HG02798 (cell line): ENCODE measurements around the gene RNF169.

ENCODE experiments used
- ATAC-seq: cut with Tn5 transposase; IDR thresholded peaks from one replicate; pipeline ENCODE4 v1.9.1; 2021; ENCODE audit warnings: mild to moderate bottlenecking; ENCODE audit not compliant: unreplicated experiment, poor library complexity

The RNF169 gene

DNA sequence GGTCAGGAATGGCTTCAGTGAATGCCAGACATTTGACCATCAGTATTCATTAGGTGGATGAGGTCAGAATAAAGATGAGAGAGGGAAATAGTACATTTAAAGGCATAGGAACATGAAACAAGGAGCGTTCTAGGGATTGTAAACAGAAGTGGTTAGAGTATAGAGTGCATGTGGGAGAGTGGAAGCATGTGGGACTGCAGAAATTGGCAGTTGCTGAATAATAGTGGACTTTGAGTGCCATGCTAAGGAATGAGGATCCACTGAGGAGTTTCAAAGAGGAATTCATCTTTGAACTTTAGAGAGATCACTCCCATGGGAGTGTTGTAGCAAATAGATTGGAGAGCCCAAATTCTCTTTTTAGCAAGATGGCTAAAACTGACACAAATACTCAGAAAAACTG lies 7.9 kb downstream of the RNF169 start:
- ATAC-seq, result no peak

DNA sequence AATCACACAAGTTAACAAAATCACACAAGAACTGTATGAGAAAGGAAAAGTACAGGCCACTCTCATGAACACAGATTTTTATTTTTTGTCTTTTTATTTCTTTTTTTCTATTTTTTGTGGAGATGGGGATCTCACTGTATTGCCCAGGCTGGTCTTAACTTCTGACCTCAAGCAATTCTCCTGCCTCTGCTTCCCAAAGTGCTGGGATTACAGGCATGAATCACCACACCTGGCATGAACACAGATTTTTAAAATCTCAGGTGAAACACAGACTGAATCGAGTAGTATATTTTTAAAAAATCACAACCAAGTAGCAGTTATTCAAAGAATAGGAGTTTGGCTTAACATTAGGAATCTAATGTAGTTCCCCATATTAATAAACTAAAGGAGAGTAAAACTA lies 18.3 kb downstream of the RNF169 start:
- ATAC-seq, result no peak

DNA sequence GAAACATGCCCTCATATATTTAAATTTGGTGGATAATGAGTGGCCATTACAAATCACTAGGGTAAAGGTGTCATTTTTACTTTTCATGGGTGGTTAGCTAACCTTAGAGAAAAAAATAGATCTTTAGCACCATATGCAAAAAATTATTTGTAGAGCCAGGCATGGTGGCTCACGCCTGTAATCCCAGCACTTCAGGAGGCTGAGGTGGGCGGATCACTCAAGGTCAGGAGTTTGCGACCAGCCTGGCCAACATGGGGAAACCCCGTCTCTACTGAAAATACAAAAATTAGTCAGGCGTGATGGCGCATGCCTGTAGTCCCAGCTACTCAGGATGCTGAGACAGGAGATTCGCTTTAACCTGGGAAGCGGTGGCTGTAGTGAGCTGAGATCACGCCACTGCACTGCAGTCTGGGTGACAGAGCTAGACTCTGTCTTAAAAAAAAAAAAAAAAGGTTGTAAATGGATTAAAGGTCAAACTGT lies 19.6 kb downstream of the RNF169 start:
- peak; percentile 68 for ATAC-seq

DNA sequence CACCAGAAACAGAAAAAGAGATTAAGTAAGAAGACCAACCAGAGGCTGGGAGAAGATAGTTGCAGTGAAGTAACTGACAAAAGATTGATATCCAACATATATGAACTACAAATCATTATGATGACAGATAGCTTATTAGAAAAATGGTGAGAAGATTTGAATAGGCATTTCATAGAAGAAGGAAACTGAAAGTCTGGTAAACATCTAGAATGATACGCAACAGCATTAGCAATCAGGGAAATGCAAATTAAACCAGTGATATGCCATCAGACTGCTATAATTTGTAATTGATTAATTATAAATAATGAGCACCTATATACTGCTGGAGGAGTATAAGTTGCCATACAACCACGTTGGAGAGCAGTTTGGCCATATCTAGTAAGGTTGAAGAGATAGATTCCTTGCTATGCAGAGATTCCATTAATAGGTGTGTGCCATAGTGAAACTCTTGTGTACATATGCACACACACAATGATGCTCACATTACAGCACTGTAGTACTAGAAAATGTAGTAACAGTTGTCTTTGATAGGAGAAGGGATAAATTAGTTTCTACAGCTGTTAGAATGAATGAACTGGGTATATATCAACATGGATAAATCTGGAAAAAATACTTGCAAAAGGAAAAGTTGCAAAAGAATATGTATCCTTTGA lies 20.5 kb downstream of the RNF169 start:
- no peak for ATAC-seq

DNA sequence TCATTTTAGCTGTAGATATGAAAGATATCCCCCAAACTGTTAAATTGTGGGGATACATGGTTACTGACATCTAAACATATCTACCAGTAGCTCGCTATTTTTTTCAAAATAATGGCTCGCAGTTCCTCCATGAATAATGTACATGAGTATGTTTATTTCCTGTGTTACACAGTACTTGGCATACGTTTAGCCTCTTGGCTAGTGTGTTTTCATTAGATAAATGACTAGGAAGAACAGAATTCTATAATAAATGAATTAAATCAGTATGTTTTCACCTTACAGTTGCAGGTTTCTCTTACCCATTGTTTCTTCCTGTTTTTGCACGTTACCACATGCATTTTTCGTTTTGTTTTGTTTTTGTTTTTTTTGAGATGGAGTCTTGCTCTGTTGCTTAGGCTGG lies 21.8 kb downstream of the RNF169 start:
- ATAC-seq, result no peak

DNA sequence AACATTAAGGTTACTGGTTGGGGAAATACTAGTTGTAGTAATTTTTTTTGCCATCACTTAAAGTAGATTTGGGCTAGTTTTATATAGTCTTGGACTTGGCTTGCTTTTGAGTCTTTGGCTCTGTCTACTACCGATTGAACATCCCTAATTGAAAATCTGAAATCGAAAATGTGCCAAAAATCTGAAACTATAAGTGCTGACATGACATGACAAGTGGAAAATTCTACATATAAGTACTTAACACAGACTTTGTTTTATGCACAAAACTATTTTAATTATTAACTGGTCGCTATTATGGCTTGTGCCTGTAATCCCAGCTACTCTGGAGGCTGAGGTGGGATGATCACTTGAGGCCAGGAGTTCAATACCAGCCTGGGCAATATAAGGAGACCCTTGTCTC lies 22.5 kb downstream of the RNF169 start:
- ATAC-seq, result no peak

DNA sequence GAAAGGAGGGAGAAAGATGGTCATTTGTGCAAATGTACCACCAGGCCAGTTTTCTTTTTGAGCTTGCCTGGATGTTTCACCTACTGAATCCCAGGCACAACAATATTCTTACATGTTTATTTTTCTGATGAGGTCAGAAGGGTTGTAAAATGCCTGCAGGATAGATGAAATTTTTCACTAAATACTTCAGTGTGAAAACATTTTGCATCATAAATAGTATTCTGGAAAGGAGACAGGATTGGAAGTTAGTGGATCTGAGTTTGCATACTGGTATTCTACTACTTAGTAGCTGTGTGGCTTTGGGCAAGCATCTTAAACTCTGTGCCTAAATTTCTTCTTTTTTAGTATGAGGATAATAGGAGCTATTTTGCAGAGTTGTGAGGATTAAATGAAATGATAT lies 24.8 kb downstream of the RNF169 start:
- no peak for ATAC-seq

DNA sequence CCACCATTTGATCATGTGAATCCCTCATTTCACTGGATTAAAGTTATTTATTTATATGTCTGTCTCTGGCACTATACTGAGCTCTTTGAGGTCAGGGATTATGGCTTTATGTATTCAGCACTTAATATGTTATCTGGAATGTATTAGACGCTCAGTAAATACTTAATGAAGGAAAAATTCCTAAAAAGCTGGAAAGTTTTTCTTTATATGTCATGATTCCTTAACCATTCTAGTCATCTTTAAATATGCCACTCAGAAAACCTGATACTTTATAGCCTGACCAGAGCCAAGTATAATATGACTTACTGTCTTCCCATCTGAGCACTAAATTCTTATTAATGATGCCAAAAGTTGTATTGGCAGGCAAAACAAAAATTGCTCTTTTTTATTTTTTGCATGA lies 27.1 kb downstream of the RNF169 start:
- ATAC-seq, result no peak

DNA sequence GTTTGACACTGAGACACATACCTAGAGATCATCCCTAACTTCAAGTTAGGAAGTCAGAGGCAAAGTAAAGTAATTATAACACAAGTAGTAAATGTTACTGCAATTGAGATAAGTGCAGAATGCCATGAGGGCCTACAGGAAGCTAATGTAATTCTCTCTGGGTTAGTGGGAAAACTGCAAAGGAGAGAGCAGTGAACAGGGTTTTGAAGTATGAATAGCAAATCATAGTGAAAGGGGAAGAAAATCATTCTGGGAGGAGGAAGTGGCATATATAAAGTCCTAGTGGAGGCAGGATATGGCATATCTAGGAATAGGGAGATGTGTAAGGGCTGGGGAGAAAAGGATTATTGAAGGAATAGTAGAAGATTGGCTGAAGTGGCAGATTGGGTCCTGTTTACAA lies 27.9 kb downstream of the RNF169 start:
- no peak for ATAC-seq

DNA sequence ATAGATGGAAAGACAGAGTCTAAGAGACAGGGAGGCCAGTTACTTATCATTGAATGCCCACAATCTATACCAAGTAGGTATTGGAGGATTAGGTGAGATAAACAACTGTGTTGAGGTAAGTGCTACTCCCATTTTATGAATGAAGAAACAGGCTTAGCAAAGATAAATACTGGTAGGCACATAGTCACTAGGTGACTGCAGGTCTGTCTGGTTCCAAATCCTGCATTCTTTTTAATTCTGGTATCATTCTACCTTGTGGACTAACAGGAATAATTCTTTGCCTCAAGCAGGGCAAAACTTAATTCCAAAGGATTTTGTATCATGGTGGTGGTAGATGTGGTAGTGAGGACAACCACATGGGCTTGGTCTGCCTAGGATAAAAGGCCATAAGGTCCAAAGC lies 28.4 kb downstream of the RNF169 start:
- no peak for ATAC-seq

DNA sequence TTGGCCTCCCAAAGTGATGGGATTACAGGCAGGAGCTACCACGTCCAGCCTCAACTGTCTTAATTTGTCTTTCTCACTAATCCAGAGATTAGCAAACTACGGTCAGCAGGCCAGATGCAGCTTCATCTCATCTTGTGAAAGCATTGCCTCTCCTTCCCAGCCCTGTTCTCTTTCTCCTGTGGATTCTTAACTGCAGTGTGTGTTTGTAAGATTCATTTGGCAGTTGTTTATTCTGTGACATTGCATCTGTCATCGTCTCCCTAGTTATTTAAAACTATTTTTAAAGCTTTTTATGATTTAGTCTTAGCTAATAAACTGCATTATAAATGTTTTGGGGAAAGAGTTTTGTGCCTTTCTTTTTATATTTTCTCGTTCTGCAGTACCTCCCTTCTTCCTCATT lies 29.2 kb downstream of the RNF169 start:
- no peak for ATAC-seq

DNA sequence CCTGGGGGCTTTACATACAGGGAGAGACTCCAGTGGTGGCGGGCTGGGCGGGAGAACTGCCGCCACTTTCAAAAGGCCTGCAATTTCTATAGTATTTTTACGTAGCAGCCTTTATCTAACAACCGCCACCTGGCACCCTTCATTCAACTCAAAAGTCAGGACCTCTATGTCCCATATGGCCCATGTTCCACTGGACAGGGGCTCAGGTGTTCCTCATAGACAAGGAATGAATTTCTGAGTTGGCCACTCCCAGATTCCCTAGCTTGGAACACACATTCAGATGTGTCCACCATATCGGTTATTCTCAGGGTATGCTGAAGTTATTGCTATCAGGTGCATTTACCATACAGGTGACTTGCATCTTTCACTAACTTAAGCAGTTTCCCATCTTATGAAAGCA lies 29.9 kb downstream of the RNF169 start:
- no peak for ATAC-seq

DNA sequence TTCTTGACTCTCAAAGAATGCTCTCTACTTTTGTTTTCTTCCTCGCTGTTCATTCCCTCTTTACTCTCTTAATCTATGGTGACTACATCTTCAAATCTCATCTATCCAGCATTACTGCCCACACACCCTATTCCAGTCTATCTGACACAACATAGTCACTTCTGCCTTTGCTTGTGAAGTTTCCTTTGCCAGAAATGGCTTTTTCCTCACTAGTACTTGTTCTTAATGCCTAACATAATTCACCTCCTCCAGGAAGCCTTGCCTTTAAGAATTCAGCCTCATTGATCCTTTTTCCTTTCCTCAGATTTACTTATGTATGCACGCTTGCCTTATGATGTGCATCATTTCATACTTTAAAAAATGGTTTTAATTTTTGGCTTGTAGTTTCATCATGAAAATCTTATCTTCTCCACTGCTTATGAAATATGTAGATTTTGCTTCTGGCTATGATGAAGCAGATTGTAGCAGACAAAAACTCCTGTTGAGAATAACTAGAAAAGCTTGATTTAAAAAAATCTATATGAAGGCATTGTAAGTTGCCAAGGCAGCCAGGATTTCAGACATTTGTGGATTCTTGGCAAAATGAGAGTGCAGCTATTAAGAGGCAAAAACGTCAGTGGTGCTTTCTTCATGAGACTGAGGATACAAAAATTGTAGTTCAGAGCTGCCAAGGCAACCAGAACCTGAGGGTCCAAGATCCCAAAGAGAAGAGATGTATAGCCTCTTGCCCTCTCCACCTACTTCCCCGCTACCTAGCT lies 31.8 kb downstream of the RNF169 start:
- ATAC-seq, result no peak

DNA sequence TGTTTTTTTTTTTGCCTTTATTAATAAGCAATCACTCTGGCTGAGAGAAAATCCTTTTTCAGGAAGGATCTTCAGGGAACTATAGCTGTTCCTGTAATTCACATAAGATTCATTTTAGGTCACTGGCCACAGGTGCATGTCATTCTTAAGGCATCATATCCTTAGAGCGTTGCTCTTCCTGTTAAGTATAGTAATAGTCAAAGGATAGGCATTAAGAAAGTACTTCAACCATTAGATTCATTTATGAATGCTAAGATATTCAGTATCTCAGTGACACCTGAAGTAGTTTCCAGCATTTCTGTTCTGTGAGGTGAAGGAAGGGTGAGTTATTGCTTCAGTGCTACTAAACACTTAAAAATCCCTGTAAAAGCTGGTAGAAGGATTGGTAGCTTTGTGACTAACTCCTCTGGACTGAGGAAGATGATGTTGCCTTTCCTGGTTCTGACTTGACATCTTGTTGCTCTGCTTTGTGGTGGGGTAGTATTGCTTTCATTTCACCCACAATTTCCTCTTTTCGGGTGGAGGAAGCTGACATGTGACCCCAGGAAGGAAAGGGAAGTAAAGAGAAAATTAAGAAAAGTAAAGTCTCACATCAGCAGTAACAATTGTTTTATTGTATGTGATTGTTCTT lies 34.7 kb downstream of the RNF169 start:
- peak; percentile 73 for ATAC-seq

DNA sequence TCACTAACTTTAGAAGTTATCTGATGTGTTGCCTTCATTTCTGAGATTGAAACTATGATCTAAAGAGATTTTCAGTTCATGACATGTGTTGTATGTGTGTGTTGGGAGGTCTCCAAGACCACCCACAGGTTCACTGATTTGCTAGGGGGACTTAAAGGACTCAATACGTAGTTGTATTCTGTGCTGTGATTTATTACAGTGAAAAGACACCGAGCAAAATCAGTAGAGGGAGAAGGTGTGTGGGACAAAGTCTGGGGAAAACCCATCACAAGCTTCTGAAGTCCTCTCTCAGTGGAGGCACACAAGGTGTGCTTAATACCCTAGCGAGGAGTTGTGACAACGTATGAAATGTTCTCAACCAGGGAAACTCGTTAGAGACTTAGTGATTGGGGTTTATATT lies 35.6 kb downstream of the RNF169 start:
- ATAC-seq, result peak; percentile 54

DNA sequence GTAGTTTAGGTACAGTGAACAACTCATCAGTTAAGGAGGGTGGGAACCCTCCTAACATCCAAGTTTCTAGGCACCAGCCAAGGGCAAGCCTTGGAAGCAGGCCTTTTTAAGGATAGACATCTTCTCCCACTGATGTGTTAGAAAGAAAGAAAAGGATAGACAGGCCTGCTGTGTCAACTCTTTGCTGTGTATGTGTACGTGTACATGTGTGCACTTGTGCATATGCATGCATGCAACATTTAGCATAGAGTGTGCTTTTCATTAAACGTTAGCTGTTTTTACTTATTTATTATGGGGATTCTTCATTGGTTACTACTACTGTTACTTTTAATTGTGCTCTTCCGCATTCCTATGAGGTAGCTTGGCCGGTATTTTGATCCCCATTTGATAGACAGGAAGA lies 36.1 kb downstream of the RNF169 start:
- no peak for ATAC-seq

DNA sequence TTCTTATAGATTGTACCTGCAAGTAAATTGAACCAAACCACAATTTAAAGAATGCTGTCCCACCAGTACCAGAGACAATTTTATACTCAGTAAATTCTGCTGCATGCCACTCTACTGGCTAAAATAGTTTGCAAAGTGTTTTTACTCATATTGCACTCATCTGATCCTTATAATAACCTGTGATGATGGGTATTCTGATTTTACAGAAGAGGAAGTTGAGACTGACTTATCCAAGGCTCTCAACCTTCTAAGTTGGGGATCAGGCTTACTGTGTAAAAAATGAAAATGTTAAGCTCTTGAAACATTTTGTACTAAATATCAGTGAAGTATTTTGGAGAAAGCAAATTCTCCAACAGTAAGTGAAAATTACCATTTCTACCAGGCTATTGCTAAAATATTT lies 37.9 kb downstream of the RNF169 start:
- ATAC-seq, result no peak

DNA sequence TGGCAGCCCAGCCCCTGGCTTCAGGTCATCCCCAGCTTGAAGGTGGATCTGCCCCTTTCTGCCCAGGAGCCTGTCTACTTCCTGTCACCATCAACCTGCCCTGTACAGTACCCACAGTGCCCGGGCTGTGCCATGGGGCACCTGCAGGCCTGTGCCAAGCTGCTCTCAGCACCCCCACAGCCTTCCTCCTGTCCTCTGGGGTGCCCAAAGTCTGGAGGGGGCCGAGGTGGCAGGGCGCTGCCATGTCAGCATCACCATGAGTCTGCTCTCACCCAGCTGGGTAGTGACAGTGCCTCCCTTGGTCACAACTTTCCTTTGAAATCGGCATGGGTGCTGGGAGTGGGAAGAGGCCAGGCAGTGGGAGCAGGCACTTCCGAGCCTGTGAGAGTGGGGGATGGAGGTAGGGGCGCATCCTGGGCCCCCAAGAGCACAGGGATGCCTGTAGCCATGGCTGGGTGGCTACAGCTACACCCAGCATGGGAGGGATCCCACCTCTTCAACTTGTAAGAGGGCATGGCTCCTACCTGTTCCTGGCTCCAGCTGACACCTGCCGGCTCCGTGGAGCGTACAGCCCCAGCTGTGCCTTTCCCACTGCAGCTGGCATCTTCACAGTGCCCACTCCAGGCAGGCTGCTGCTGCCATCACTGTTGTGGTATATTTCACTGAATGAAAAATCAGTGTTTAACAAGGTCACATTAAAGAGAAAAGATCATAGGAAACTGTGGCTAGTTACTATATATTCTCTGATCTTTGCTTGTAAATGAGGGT lies 42.9 kb downstream of the RNF169 start:
- ATAC-seq, result no peak

DNA sequence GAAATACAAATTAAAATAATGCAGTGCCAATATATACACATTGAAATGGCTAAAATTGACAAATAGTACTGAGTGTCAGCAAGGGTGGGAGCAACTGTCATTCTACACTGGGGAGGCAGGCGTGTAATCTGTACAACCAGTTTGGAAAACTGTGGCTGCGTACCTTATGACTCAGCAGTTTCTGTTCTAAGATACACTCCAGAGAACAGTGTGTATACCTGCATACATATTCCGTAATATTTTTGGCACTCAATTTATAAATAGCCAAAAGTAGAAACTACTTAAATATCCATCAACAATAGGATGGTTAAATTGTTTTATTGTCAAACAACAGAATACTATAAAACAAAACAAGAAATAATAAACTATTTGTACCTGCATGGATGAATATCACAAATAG lies 57.6 kb downstream of the RNF169 start:
- no peak for ATAC-seq

DNA sequence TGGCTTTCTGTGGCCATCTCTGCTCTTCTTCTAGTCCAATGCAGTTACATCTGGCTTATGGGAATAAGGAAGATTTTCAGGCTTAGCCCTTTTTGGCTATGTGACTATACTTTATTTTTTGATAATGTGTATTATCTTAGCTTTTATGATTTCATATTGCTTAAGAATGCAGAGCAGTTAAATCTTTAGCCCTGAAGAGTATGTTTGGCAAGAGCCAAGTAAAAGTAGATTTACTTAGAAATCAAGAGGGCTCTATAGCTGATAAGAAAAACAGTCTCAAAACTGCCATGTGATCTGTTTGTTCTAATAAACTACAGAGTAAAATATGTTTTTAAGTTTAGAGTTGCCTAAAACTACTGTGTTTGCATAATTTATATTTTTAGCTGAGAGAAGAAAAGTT lies 61.2 kb downstream of the RNF169 start:
- ATAC-seq, result no peak

DNA sequence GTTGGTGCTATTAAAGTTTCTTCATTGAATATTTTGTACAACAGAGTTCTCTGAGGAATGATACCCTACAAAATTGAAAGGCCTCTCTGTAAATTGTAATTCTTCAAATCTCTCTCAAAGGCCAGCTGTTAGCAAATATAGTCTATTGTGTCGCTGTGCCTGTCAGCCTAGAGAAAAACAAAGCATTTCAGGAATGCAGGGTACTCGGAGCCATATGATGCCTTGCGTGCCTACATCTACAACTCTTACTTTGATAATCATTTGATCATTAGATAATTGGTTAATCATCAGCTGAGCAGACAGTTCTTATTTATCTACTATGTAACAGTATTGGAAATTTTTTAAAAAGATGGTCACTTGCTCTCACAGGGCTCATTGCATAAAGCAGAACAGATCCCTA lies 67.3 kb downstream of the RNF169 start:
- ATAC-seq, result no peak
